Stimulated activated CD4-positive, alpha-beta T cell treated with anti-CD3 and anti-CD28 coated beads, Interleukin-1b, Interleukin-23, amount 100 ng/mL, for 4 hours (primary cell): ENCODE results near the gene CEP112.
A peak's percentile ranks its signal among the peaks of the same experiment; 100 is the strongest.

Experiments
- DNase-seq, 2 donors: peaks; one replicate each; pipeline ENCODE4 v3.0.0-alpha.2; 2020; ENCODE audit warnings: low read depth in 2 of 2

CEP112 gene

DNA sequence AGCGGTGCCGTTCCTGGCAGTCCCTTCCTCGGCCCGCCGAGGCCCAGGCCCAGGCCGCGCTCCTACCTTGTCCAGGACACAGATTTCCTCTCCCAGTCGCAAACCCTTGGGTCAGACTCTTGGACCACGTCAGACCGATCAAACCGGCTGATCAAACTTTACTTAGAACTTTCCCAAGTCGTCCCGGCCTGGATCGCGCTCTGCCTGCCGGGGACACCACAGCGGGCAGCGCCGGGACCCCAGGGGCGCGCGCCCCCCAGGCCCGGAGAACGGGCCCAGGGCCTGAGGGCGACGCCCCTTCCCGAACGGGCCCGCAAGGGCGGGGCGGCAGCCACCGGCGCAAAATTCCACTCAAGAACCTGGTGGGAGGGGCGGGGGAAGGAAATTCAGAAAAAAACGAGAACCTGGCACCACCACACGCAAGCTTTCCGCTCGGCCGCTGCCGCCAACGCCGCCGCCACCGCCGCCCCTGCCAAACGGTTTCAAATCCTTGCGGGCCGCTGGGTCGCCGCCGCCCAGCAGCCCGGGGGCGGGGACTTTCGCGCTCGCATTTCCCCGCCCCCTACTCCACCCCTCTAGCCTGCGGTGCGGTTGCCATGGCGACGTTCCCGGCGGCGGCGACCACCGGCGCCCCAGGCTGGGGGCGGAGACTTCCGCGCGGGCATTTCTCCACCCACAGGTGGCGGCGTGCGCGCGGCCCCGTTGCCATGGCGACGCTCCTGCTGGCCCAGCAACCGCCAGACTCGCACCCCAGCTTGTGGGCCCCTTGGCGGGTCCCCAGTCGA lies at the start of gene CEP112:
CEP112 (minus strand) TSS at position 541 of the 785 bp plus-strand sequence.
- peak; percentile 79 to 93 for DNase-seq

GRCh38 chr17:66240630-66241029 lies 48.7 kb upstream of the CEP112 start:
- DNase-seq, result no peak

GRCh38 chr17:66240013-66240412 lies 48.1 kb upstream of the CEP112 start:
- DNase-seq, result no peak

DNA sequence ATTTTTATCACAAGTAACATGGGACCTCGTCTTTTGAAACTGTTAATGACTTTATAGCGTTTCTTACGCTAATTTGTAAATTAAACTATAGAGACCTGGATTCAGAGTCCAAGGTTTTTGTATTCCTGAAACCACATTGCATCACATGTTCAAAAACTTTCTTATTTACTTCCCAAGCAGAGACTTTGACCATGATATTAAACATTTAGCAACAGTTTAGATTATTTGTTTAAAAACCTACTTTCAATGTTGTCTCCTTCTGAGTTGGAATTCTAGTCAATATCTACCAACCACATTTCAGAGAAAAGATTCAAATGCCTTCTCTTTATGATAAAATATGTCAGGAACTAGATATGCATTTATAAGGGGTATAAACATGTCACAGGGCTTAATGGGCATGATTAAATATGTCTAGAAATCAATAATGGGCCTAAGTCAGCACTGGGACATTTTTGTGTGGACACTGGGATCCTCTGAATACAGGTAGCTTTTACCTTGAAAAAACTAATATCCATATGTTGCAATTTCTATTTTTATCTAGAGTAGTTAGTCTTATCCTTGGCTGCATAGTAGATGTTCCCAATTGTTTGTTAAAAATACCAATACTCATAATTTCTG lies 43.6 kb upstream of the CEP112 start:
- no peak for DNase-seq

DNA sequence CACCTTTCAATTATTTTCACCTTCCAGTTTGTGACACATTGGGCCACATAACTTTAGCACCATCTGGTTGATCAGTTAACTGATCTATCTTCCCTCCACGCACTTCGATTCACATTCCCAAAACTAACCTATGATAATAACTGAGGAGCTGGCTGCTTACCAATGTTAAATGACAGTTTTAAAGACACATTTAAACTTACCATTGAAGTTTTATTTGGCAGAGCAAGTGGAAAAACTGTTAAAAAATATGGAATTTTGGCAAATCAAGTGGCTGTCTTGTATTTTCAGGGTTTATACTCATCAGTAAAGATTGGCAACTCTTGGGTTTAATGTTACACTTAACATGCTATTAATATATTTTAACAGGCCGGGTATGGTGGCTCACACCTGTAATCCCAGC lies 42.7 kb upstream of the CEP112 start:
- DNase-seq, result no peak

DNA sequence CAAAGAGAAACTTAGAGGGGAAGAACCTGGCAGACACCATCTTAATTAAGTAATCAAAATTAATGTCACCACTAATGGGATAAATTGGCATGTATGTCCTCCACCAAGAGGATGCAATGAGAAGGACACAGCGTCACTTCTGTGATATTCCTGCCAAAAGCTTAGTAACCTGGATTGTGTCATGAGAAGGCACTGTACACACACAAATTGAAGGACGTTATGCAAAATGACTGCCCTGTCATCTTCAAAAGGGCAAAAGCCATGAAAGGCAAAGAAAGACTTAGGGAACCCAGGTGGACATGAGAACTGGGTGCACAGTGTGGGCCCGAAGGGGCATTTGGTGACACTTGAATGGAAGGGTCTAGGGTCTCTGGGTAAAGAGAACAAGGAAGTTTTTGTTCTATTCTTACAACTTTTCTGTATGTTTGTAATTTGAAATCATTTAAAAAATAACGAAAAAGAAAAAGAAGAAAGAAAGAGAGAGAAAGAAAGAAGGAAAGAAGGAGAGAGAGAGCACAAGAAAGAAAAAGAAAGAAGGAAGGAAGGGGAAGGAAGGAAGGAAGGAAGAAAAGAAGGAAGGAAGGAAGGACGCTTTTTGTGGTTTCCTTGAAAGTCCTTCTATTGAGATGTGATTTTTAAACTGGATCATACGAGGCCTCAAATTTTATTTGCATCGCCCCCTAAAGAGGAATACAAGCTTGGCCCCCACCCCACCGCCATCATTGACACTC lies 41.3 kb upstream of the CEP112 start:
- no peak for DNase-seq

- no peak for DNase-seq
Observed at GRCh38 chr17:66230922-66231591, 39.1 kb upstream of the CEP112 start.

DNA sequence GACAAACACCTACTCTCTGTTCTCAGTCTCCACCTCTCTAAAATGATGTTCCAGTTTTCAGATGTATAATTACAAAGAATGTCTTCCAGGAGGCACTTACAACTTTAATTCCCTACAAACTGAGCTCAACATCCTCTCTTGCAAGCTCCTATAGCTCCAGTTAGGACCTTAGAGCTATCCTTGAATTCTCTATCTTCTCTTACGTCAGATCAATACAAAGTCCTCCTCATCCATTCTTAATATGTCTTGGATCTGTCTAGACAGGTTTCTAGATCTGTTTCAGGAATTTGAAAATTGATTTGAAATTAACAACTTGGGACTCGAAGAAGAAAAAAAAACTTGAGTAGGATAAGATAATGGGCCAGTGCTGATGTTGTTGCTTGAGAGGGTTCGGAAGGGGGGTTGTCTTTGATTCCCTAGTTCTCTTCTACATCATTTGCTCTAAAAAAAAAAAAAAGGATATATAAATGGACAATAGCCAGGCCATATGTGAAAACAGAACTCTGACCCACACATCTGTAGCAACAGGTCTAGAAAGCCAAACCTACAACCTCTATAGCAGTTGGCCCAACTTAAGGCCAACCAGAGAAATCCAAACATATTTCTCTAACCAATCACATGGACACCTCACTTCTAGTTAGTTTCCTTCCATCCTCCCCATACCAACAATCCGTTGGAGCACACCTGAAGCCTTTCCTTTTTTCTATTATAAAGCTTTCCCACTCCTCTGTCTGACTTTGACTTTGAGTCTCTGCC lies 38.0 kb upstream of the CEP112 start:
- no peak for DNase-seq

DNA sequence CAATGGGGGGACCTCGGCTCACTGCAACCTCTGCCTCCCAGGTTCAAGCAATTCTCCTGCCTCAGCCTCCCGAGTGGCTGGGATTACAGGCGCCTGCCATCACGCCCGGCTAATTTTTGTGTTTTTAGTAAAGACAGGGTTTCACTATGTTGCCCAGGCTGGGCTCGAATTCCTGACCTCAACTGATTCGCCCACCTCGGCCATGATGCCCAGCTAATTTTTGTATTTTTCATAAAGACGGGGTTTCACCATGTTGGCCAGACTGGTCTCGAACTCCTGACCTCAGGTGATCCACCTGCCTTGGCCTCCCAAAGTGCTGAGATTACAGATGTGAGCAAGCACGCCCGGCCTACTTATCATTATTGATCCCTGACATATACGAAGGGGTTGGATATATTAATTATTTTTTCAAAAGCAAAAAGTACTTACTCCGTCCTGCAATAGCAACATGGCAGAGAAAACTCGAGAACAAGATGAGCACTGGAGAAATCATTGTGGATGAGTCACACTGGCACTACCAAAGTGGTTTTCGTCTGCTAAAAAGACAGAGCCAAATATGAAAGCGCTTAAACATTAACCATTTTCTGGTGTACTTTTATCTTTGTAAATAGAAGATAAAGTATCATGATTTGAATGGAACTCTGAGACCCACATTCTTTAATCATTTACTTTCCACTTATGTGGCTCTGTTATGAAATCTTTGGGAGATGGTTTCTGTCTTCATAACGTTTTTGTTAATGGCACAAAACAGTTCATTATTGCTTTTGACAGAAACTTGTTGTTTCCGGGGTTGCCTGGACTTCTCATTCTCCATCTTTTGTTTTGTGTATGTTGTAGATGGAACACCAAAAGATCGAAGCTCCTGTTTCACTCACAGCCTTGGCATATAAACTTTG lies 37.2 kb upstream of the CEP112 start, which contains the start of gene APOH:
APOH (minus strand) TSS at position 529 of the 896 bp plus-strand sequence; CDS start at position 493, 36 bp downstream.
- DNase-seq, result no peak

- DNase-seq, result no peak
Observed at GRCh38 chr17:66227212-66228045, 35.5 kb upstream of the CEP112 start.

GRCh38 chr17:66222798-66223350 lies 30.9 kb upstream of the CEP112 start:
- DNase-seq, result no peak

DNA sequence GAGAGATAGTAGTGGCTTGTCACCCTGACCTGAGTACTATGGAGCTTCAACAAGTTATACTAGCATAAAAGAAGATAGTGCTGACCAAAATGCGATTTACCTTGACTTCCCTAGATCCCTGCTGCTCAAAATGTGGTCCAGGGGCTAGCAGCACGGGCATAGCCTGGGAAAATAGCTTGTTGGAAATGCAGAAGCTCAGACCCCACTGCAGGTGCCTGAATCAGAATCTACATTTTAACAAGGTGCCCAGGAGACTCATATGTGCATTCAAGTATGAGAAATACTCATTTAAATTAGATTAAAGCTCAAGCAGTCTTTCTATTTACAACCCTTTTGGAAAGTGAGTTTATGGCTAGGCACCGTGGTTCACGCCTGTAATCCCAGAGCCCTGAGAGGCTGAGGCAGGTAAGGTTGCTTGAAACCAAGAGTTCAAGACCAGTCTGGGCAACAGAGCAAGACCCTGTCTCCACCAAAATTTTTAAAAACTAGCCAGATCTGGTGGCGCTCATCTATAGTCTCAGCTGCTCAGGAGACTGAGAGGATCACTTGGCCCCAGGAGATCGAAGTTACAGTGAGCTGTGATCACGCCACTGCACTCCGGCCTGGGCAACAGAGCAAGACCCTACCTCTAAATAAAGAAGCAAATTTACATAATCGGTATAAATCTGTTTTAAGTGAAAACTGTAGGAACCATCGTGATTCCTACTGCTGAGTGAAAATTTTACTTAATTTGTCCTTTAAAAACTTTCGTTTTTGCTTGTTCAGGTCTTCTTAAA lies 30.0 kb upstream of the CEP112 start:
- no peak for DNase-seq

DNA sequence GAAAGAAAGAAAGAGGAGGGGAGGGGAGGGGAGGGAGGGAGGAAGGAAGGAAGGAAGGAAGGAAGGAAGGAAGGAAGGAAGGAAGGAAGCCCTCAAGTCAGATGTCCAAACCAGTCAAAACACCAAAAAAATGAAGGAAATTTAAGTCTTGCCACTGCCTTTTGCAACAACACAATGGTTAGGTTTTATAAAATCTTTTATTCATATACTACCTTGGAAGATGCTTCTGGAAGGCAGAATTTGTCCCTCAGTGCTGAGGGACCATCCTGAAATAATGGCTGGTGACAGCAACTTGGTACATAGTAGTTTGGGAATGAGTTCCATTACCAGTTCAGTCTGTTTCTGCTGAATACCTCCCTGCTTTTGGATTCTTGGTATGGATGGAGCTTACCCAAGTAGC lies 29.4 kb upstream of the CEP112 start:
- no peak for DNase-seq

DNA sequence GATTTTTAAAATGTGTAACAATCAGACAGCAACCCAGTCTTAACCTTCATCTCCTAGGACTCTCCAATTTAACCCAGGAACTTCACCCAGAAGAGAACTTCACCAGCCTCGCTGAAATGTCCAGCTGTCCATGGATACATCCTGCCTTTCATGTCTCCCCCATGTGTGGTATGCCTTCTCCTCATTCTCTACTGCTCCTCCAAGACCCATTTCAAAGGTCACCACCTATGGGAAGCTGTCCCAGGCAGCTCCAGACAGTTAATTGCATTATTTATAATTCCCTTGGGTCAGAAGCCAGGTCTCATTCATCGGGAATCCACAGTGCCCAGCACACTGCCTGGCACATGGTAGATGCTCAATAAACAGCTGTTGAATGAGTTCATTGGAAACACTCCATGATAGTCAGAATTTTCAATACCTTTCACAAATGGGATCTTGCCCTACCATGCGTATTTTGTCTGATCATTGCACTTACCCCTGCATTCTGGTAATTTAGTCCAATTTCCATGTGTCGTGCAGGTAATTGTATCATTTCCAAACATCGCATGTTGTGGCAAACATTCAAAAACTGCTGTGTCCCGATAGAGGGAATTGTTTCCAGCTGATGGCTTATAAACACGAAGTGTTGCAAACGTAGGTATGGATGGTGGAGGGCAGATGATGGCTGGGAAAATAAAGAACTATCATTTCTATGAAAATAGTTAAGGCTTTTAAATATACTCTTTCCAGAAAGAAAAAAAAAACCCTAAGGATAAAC lies 28.3 kb upstream of the CEP112 start:
- DNase-seq, result no peak

DNA sequence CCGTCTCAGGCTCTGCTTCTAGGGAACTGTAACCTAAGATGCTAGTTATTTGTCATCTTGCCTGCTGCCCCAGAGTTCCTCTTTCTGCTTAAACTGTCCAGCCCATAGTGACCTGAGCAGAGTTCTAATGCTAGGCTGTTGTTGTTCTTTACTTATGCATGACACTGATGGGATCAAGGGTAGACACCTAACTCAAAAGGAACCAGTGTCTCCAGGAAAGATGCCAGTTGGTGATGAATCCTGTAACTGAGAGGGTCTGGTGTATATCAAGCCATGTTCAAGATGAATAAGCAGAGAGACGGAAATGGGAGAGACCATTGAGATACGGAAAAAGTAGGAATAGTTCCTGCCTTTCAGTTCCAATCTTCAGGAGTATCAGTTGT lies 23.6 kb upstream of the CEP112 start:
- no peak for DNase-seq

GRCh38 chr17:66214884-66215528 lies 23.1 kb upstream of the CEP112 start:
- no peak for DNase-seq
